ENCODE data around the gene ACP1.

ACP1 gene

DNA sequence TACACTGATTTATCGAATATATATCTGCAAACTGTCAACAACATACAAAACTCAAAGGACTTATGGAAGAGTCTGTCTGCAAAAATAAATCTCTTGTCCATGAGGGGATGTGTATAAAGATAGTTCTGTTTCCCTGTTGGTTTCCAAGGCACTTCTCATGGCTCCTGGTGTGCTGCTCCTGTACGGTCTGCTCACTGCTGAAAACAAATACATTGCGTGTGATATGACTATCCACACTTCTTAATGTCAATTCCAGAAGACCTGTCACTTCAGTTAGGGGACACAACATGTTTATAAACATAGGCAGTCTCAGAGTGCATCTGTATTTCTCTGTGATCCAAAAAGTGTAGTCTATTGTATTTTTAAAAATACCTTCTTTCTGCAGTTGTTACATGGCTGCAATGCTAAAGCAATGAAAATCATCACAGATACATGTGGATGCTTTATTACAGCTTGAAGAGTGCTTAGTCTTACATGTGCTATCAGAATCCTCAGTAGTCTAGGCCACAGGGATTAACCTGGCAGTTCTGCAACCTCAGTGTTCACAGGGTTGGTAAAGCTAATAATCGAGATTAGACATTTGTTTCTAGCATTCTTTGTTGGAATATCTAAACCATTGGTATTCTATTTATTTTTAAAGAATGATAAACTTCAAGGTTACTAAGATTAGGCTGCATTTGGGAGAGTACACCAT is 15.4 kb downstream of the ACP1 start:
- H3K27me3 ChIP-seq (replicated peaks in 2 of 5; ENCODE audit: control insufficient read depth in 4 of 5, insufficient read depth in 5 of 5, low read length in 4 of 5): peaks cover 0 to 5% (median 0%) of the 10 kb centered on the region in 5 experiments
- H3K27ac ChIP-seq (ENCODE audit: insufficient read depth in 1 of 2, low read depth in 1 of 2, low read length in 2 of 2, poor library complexity in 1 of 2, severe bottlenecking in 2 of 2): no peak overlapping the region
- DNase-seq: no peak
- 100% methylated on average over 1 of the region's 4 CpGs for WGBS (ENCODE audit: insufficient coverage)
- POLR2A ChIA-PET: no interaction called here
- no peaks in the 10 kb centered on the region for H3K4me1 ChIP-seq (ENCODE audit: control extremely low read depth in 1 of 4, control insufficient read depth in 4 of 4, insufficient read depth in 4 of 4, low read length in 3 of 4)
- no peaks in the 10 kb centered on the region for H3K9me3 ChIP-seq (ENCODE audit: control extremely low read depth in 1 of 5, control insufficient read depth in 4 of 5, insufficient read depth in 2 of 5, low read depth in 1 of 5, low read length in 4 of 5)
- no peak overlapping the region for H3K4me3 ChIP-seq (ENCODE audit: control insufficient read depth in 1 of 7, extremely low read depth in 1 of 7, insufficient read depth in 4 of 7, low read depth in 2 of 7, low read length in 6 of 7)
- CTCF ChIA-PET: interaction anchor here (1.1 kb wide), 1 partner anchor 10 kb away, joined by 4 read pairs; no protein-coding TSS in a partner anchor
- H3K36me3 ChIP-seq (ENCODE audit: control insufficient read depth in 4 of 4, insufficient read depth in 4 of 4, low read length in 3 of 4): peaks cover 12 to 65% (median 41%) of the 10 kb centered on the region in 4 experiments

GRCh38 chr2:280650-281110 is 15.9 kb downstream of the ACP1 start:
- Histone ChIP-seq H3K9me3 (ENCODE audit: control extremely low read depth in 1 of 5, control insufficient read depth in 4 of 5, insufficient read depth in 2 of 5, low read depth in 1 of 5, low read length in 4 of 5) (no peaks in the 10 kb centered on the region), H3K27me3 (replicated peaks in 2 of 5; ENCODE audit: control insufficient read depth in 4 of 5, insufficient read depth in 5 of 5, low read length in 4 of 5) (peaks cover 0 to 11% (median 6%) of the 10 kb centered on the region in 5 experiments), H3K4me3 (ENCODE audit: control insufficient read depth in 1 of 7, extremely low read depth in 1 of 7, insufficient read depth in 4 of 7, low read depth in 2 of 7, low read length in 6 of 7) (no peak overlapping the region), H3K36me3 (ENCODE audit: control insufficient read depth in 4 of 4, insufficient read depth in 4 of 4, low read length in 3 of 4) (peaks cover 12 to 61% (median 40%) of the 10 kb centered on the region in 4 experiments), H3K4me1 (ENCODE audit: control extremely low read depth in 1 of 4, control insufficient read depth in 4 of 4, insufficient read depth in 4 of 4, low read length in 3 of 4) (no peaks in the 10 kb centered on the region), H3K27ac (ENCODE audit: insufficient read depth in 1 of 2, low read depth in 1 of 2, low read length in 2 of 2, poor library complexity in 1 of 2, severe bottlenecking in 2 of 2) (no peak overlapping the region)
- POLR2A ChIA-PET: no interaction called here
- 95% methylated on average over 7 of the region's 7 CpGs for whole genome bisulfite sequencing (ENCODE audit: insufficient coverage)
- DNase-seq: no peak
- CTCF ChIA-PET: interaction anchor here (0.9 to 1.1 kb wide), 2 partner anchors 10 to 261 kb away, joined by 3 to 4 read pairs; no protein-coding TSS in a partner anchor

GRCh38 chr2:281381-281780 is 16.6 kb downstream of the ACP1 start:
- POLR2A ChIA-PET: no interaction called here
- CTCF ChIA-PET: interaction anchor here (0.9 kb wide), 1 partner anchor 262 kb away, joined by 3 read pairs; no protein-coding TSS in a partner anchor
- H3K36me3 ChIP-seq (ENCODE audit: control insufficient read depth in 4 of 4, insufficient read depth in 4 of 4, low read length in 3 of 4): peaks cover 10 to 54% (median 35%) of the 10 kb centered on the region in 4 experiments
- H3K4me3 ChIP-seq (ENCODE audit: control insufficient read depth in 1 of 7, extremely low read depth in 1 of 7, insufficient read depth in 4 of 7, low read depth in 2 of 7, low read length in 6 of 7): no peak overlapping the region
- WGBS (ENCODE audit: insufficient coverage): 96% methylated on average over 5 of the region's 9 CpGs
- no peak overlapping the region for H3K27ac ChIP-seq (ENCODE audit: insufficient read depth in 1 of 2, low read depth in 1 of 2, low read length in 2 of 2, poor library complexity in 1 of 2, severe bottlenecking in 2 of 2)
- H3K9me3 ChIP-seq (ENCODE audit: control extremely low read depth in 1 of 5, control insufficient read depth in 4 of 5, insufficient read depth in 2 of 5, low read depth in 1 of 5, low read length in 4 of 5): no peaks in the 10 kb centered on the region
- no peaks in the 10 kb centered on the region for H3K4me1 ChIP-seq (ENCODE audit: control extremely low read depth in 1 of 4, control insufficient read depth in 4 of 4, insufficient read depth in 4 of 4, low read length in 3 of 4)
- DNase-seq: no peak
- peaks cover 2 to 18% (median 8%) of the 10 kb centered on the region in 5 experiments for H3K27me3 ChIP-seq (replicated peaks in 2 of 5; ENCODE audit: control insufficient read depth in 4 of 5, insufficient read depth in 5 of 5, low read length in 4 of 5)

DNA sequence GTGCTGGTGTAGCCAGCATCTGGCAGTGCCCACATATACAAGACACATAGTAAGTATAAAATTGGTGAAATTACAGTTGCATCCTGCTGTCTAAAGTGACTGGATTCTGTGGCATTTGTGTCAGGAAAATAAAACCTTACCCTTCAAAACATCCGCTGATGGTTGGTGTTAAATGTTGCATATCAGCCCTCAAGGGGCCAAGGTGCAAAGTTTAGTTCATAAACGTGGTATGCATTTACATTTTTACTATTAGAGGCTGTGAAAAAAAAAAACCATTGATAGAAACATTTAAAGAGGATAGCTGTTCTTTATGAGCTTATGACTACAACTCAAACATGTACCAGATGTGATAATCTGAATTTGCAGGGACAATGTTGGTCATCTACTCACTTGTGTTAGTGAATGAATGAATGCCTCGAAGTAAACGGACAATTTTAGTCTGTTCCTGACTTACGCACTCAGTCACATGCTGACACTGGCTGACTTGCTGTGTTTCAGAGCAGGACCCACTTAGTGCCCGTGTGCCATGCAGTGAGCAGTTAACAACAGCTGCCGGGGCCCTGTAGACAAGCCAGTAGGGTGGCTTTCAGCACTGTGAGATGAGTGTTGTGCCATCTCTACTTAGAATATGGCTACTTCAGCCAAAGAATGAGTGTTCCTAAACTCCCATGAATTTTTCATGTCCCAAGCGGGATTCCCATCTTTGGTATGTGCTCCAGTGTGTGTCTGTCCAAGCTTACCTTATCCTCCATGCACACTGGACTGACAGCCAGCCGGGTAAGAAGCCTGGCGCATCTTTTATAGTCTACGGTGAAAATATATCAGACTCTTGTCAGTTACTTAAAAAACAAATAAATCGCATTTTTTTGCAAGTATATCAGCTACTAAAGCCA is 17.9 kb downstream of the ACP1 start:
- WGBS (ENCODE audit: insufficient coverage): 100% methylated on average over 10 of the region's 12 CpGs
- Histone ChIP-seq H3K27me3 (replicated peaks in 2 of 5; ENCODE audit: control insufficient read depth in 4 of 5, insufficient read depth in 5 of 5, low read length in 4 of 5) (peaks cover 8 to 25% (median 13%) of the 10 kb centered on the region in 5 experiments), H3K4me3 (ENCODE audit: control insufficient read depth in 1 of 7, extremely low read depth in 1 of 7, insufficient read depth in 4 of 7, low read depth in 2 of 7, low read length in 6 of 7) (no peak overlapping the region), H3K4me1 (ENCODE audit: control extremely low read depth in 1 of 4, control insufficient read depth in 4 of 4, insufficient read depth in 4 of 4, low read length in 3 of 4) (peaks cover 0 to 9% (median 6%) of the 10 kb centered on the region in 4 experiments), H3K9me3 (ENCODE audit: control extremely low read depth in 1 of 5, control insufficient read depth in 4 of 5, insufficient read depth in 2 of 5, low read depth in 1 of 5, low read length in 4 of 5) (no peaks in the 10 kb centered on the region), H3K36me3 (ENCODE audit: control insufficient read depth in 4 of 4, insufficient read depth in 4 of 4, low read length in 3 of 4) (peaks cover 7 to 43% (median 29%) of the 10 kb centered on the region in 4 experiments), H3K27ac (ENCODE audit: insufficient read depth in 1 of 2, low read depth in 1 of 2, low read length in 2 of 2, poor library complexity in 1 of 2, severe bottlenecking in 2 of 2) (no peak overlapping the region)
- DNase-seq: no peak
- POLR2A ChIA-PET: no interaction called here
- CTCF ChIA-PET: interaction anchor here (0.6 to 1.8 kb wide), 3 partner anchors 9 to 261 kb away, joined by 3 to 7 read pairs (median 4); no protein-coding TSS in a partner anchor

DNA sequence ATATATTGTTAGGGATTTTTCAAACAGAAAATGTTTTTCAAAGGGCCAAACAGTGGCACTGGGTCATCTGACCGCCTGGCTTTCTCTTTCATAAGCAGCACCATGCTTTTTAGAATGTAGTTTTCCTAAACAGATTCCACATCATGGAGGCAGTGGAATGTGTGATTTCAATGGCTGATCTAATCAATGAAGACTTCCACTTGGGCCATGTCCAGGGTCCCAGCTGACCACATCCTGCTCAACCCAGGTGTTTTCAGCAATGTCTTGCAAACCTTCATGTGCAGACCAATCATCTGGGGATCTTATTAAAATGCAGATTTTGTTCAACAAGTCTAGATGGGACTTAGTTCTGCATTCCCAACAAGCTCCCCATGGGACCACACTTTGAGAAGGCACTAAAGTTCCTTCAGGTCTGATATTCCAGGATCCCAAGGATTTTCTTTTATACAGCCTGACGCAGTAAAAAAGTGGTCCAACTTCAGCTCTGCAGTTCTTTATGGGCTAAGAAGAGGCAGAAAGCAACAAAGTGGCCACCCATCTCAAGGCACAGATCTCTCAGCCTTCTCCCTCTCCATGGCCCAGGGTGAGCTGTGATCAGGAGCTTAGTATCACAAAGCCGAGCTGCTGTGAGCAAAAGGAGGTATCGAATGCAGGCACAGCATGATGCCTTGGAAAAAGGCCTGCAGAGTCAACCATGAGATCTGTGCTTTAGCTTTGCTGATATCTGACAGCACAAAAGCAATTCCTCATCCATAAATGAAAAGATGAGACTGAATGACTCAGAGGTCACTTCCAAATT is 19.4 kb downstream of the ACP1 start:
- WGBS (ENCODE audit: insufficient coverage): 100% methylated on average over 2 of the region's 4 CpGs
- no peak overlapping the region for H3K4me3 ChIP-seq (ENCODE audit: control insufficient read depth in 1 of 7, extremely low read depth in 1 of 7, insufficient read depth in 4 of 7, low read depth in 2 of 7, low read length in 6 of 7)
- peaks cover 2 to 28% (median 20%) of the 10 kb centered on the region in 4 experiments for H3K36me3 ChIP-seq (ENCODE audit: control insufficient read depth in 4 of 4, insufficient read depth in 4 of 4, low read length in 3 of 4)
- H3K4me1 ChIP-seq (ENCODE audit: control extremely low read depth in 1 of 4, control insufficient read depth in 4 of 4, insufficient read depth in 4 of 4, low read length in 3 of 4): peaks cover 0 to 21% (median 14%) of the 10 kb centered on the region in 4 experiments
- peaks cover 8 to 35% (median 14%) of the 10 kb centered on the region in 5 experiments for H3K27me3 ChIP-seq (replicated peaks in 2 of 5; ENCODE audit: control insufficient read depth in 4 of 5, insufficient read depth in 5 of 5, low read length in 4 of 5)
- POLR2A ChIA-PET: no interaction called here
- no peak for DNase-seq
- CTCF ChIA-PET: interaction anchor here (1.7 to 1.8 kb wide), 2 partner anchors 10 to 18 kb away, joined by 4 to 7 read pairs; no protein-coding TSS in a partner anchor
- H3K27ac ChIP-seq (ENCODE audit: insufficient read depth in 1 of 2, low read depth in 1 of 2, low read length in 2 of 2, poor library complexity in 1 of 2, severe bottlenecking in 2 of 2): no peak overlapping the region
- H3K9me3 ChIP-seq (ENCODE audit: control extremely low read depth in 1 of 5, control insufficient read depth in 4 of 5, insufficient read depth in 2 of 5, low read depth in 1 of 5, low read length in 4 of 5): no peaks in the 10 kb centered on the region

DNA sequence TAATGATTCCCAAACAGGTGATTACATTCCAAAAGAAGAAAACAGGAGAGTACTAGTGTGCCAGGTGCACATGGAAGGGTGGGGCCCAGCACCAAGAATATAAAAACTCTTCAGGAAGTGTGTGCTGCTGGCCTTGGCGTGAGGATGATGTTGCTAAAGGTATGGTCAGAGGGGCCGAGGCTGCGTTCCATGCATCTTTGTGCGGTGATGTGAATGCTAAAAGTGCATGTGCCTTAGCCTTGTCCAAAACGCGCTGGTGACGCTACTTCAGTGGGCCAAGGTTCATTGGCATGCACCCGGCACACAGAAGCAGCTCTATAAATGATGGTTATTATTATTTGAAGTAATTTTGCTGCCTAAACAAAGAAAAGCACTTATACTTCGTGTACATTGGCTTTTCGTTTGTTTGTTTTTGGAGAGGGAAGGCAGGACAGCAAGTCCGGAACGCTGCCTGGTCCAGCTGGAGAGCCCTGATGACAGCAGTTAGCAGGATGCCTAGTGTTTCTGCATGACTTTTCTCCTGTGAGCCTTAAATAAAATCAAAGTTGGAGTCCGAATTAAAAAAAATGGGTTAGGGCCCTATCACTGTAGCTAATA is 20.2 kb downstream of the ACP1 start:
- ChIA-PET CTCF (interaction anchor here (1.1 to 1.6 kb wide), 3 partner anchors 11 to 36 kb away, joined by 3 to 12 read pairs (median 5); no protein-coding TSS in a partner anchor), POLR2A (no interaction called here)
- Histone ChIP-seq H3K4me1 (ENCODE audit: control extremely low read depth in 1 of 4, control insufficient read depth in 4 of 4, insufficient read depth in 4 of 4, low read length in 3 of 4) (peaks cover 0 to 29% (median 22%) of the 10 kb centered on the region in 4 experiments), H3K4me3 (ENCODE audit: control insufficient read depth in 1 of 7, extremely low read depth in 1 of 7, insufficient read depth in 4 of 7, low read depth in 2 of 7, low read length in 6 of 7) (no peak overlapping the region), H3K36me3 (ENCODE audit: control insufficient read depth in 4 of 4, insufficient read depth in 4 of 4, low read length in 3 of 4) (peaks cover 2 to 23% (median 16%) of the 10 kb centered on the region in 4 experiments), H3K27me3 (replicated peaks in 2 of 5; ENCODE audit: control insufficient read depth in 4 of 5, insufficient read depth in 5 of 5, low read length in 4 of 5) (peaks cover 8 to 43% (median 18%) of the 10 kb centered on the region in 5 experiments), H3K27ac (ENCODE audit: insufficient read depth in 1 of 2, low read depth in 1 of 2, low read length in 2 of 2, poor library complexity in 1 of 2, severe bottlenecking in 2 of 2) (no peak overlapping the region), H3K9me3 (ENCODE audit: control extremely low read depth in 1 of 5, control insufficient read depth in 4 of 5, insufficient read depth in 2 of 5, low read depth in 1 of 5, low read length in 4 of 5) (no peaks in the 10 kb centered on the region)
- WGBS (ENCODE audit: insufficient coverage): 93% methylated on average over 12 of the region's 13 CpGs
- no peak for DNase-seq

Measured in common myeloid progenitor, CD34-positive (primary cell).